ENCODE data around the gene SLC12A4. TPM values are rescaled to one million over a fixed set of nuclear protein-coding genes. Genes with fewer than 3 reads are reported as not detected.
A peak's percentile ranks its signal among the peaks of the same experiment; 100 is the strongest.

SLC12A4 gene
- total and polyA plus RNA-seq, 2 of the 13 experiments (the other 11 are each of a cell fraction or from before 2014, with no cell fraction given): 65.1 to 84.3 TPM

GRCh38 chr16:67942200-67942509 is 26.3 kb downstream of the SLC12A4 start (continued):
- TF ChIP-seq HMGA1 (CRISPR knock-in tag; conservative IDR thresholded peaks at IDR 0.05) (no peak), IKZF4 (CRISPR knock-in tag; IDR thresholded peaks at IDR 0.05; ENCODE audit: borderline replicate concordance, low read depth, not compliant biosample characterization) (no peak), ZBTB14 (CRISPR knock-in tag; IDR thresholded peaks at IDR 0.05) (0 out of 2 replicates have a peak, but pooled peaks have one; percentile 0), SRY (CRISPR knock-in tag; IDR thresholded peaks at IDR 0.05) (0 out of 2 replicates have a peak, but pooled peaks have one; percentile 66), ZSCAN21 (CRISPR knock-in tag; IDR thresholded peaks at IDR 0.05; ENCODE audit: borderline replicate concordance) (no peak), ZNF484 (CRISPR knock-in tag; IDR thresholded peaks at IDR 0.05; ENCODE audit: borderline replicate concordance, low read depth) (no peak), ZFX (CRISPR knock-in tag; IDR thresholded peaks at IDR 0.05; ENCODE audit: low read depth) (peak; percentile 78), ZNF775 (CRISPR knock-in tag; IDR thresholded peaks at IDR 0.05; ENCODE audit: borderline replicate concordance) (no peak), RXRA (CRISPR knock-in tag; IDR thresholded peaks at IDR 0.05) (0 out of 2 replicates have a peak, but pooled peaks have one; percentile 48), BORCS8-MEF2B (CRISPR knock-in tag; IDR thresholded peaks at IDR 0.05) (no peak; the same call in 1 of the 2 replicates), GABPB1 (CRISPR knock-in tag; IDR thresholded peaks at IDR 0.05) (0 out of 2 replicates have a peak, but pooled peaks have one; percentile 15), CBX5 (CRISPR knock-in tag; IDR thresholded peaks at IDR 0.05; ENCODE audit: borderline replicate concordance) (0 out of 2 replicates have a peak, but pooled peaks have one; percentile 8), ZNF749 (CRISPR knock-in tag; IDR thresholded peaks at IDR 0.05; ENCODE audit: borderline replicate concordance) (no peak), MAZ (IDR thresholded peaks at IDR 0.05; ENCODE audit: borderline replicate concordance, low read depth, low read length) (no peak), MAZ (CRISPR knock-in tag; IDR thresholded peaks at IDR 0.05; ENCODE audit: low read depth) (peak; percentile 61; the same call in 1 of the 2 replicates), ZNF7 (CRISPR knock-in tag; IDR thresholded peaks at IDR 0.05) (no peak), ZNF850 (CRISPR knock-in tag; conservative IDR thresholded peaks at IDR 0.05) (no peak), SALL1 (CRISPR knock-in tag; IDR thresholded peaks at IDR 0.05) (peak; percentile 52), ZNF282 (IDR thresholded peaks at IDR 0.05; ENCODE audit: partially characterized antibody) (no peak), ZMYM3 (CRISPR knock-in tag; IDR thresholded peaks at IDR 0.05) (peak; percentile 6; the same call in 1 of the 2 replicates), POLR2AphosphoS5 (IDR thresholded peaks at IDR 0.05; ENCODE audit: low read depth, low read length) (no peak; the same call in 1 of the 2 replicates)
